HG03442 (cell line): Measurements from ENCODE around the gene PACS2.

ENCODE experiments used
- ATAC-seq: cut with Tn5 transposase; IDR thresholded peaks from one replicate; pipeline ENCODE4 v1.9.1; 2021; ENCODE audit warnings: mild to moderate bottlenecking, moderate library complexity; ENCODE audit not compliant: unreplicated experiment

Gene PACS2

DNA sequence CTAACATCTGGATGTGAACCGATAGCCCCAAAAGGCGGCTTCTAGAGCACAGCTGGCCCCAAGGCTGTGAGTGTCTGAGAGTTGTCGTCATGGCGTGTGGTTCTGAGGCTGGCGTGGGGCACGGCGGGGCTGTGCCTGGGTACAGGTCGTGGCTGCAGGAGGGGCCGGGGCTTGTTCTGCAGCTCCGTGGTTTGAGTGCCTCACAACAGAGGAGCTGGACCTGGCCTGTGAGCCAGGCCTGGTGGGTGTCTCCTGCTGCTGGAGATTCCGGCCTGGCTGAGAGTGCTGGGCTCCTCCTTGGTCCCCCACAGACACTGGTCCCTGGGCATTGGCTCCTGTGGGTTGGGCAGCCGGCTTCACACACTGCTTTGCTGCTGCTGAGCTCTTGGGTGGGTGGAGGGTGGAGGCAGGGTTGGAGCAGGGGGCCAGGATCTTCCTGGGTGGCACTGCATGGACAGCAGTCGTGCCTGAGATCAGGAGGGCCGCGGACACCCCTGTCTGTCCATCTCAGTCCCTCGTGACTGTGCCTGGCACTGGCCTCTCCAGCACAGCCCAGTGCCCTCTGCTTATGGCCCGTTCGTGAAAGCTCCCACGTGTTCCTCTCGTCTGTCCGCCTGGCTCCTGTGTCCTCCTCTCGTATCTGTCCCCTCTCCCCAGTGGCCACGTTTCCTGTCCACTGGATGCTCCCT lies 52.0 kb downstream of the PACS2 start:
- ATAC-seq, result no peak

DNA sequence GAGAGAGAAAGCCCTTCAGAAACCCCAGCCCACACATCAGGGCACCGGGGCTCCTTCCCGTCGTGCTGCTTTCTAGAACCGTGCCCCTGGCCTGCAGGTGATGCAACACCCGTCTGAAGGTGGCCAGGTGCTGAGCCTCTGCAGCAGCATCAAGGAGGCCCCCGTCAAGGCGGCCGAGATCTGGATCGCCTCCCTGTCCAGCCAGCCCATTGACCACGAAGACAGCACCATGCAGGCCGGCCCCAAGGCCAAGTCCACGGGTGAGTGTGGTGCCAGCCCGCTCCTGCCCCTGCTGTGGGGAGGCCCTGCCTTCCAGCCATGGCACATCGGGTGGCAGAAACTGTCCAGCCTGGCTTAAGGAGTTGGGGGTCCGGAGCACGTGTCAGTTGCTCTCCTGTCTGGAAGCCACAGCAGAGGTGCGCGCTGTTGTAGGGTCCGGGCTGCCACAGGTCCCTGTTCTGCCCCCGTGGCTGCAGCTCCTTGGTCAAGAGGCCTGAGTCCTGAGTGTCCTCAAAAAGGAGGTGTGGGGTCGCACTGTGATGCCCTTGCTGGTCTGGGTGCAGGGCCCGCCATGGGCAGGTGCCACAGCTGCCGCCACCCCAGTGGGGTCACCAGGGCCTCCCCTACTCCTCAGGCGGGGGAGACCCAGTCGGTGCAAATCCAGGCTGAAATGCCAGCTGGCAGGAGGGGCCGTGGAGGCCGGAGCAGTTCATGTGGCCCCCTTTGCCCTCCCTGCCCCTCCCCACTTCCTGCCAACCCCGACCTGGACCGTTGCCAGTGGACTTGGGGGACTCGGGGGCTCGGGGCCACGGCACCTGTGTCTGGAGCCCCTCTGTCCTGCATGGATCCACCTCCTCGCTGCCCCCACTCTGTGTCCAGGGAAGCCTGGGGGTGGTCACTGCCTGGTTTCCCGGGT lies 52.8 kb downstream of the PACS2 start:
- no peak for ATAC-seq

DNA sequence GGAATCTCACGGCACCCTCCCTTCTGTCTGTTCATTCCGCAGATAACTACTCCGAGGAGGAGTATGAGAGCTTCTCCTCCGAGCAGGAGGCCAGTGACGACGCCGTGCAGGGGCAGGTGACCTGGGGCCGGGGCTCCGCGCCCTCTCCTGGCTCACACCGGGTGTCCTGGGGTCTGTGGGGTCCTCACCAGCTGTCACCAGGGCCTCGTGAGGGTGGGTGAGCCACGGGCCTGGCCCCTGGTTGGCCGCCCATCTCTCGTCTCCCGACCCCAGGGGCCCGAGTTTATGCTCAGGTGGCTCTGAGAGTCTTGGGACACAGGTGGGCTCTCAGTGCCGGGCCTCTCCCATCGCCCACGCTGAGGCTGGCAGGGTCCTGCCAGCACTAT lies 53.5 kb downstream of the PACS2 start:
- no peak for ATAC-seq

DNA sequence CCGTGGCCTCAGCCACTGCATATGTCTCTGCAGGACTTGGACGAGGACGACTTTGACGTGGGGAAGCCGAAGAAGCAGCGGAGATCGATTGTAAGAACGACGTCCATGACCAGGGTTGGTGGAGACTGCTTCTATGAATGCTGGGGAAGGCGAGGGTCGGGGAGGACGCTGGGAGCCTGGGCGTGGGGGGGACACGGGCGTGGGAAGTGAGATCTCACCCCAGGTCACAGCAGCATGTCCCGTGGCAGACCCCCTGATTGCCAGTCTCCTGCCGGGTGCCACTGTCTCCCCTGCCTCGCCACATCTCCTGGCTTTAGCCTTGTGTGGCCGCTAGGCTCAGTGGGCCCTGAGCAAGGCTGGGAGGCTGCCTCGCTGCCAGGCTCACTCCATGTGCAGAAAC lies 53.9 kb downstream of the PACS2 start:
- ATAC-seq, result no peak

DNA sequence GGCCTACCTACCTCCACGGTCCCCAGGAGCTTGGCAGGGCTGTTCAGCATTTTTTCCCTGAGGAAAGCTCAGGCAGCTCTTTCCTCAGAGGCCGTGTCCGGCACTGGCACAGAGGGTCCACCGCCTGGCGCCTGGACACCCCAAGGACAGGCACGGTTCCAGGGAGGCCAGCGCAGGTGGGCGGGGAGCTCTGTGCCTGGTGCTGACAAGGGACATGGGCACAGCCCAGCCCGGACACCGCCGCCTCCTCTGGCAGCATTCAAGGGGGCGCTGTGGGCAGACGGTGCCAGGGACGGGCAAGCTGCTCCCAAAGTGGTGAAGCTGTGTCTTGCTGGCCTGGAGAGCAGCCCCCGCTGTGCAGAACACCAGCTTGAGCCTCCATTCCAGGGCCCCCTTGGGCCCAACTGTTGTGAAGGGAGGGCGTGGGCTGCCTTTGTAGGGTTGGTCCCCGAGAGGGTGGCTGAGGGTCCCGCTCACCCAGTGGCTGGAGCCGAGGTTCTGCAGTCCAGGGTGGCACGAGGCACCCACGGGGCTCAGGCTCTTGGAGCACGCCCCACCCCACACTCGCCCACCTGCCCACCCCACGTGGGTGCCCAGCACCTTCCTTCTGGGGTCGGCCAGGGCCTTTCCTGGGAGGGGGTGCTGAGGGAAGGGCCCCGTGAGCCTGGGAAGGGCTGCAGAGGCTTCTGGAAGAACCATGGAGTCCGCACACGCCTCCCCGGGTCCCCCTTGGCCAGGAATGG lies 54.5 kb downstream of the PACS2 start:
- ATAC-seq, result no peak

DNA sequence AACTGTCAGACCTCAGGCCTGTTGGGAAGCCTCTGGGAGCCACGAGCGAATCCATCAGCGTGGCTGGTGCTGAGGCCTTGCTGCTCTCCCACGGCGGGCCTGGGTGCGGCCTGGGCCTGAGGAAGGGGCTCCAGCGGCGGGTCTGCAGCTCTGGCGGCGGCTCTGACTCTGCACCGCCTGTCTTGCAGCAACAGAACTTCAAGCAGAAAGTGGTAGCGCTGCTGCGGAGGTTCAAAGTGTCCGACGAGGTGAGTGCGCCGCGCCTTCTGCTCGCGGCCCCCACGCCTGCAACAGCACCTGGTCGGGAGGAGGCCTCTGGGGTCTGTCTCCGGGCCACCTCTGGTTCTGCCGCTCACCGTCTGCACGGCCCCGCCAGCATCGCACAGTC lies 55.1 kb downstream of the PACS2 start:
- ATAC-seq, result no peak

DNA sequence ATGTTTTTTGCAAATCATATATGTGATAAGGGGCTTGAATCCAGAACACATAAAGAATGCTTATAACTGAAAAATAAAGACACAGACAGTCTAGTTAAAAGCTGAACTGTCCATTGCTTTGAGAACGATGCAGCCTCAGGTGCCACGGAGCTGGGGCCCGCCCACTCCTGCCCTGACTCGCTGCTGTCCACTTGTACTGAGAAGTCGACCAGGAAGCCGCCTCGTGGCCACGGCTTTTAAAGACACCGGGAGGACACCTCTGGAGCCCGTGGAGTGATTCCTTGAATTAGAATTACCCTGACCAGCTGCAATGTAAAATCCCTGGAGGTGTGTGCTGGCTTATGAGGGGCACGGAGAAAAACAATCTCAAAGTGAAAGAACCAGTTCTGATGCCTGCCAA lies 59.8 kb downstream of the PACS2 start:
- ATAC-seq, result no peak

DNA sequence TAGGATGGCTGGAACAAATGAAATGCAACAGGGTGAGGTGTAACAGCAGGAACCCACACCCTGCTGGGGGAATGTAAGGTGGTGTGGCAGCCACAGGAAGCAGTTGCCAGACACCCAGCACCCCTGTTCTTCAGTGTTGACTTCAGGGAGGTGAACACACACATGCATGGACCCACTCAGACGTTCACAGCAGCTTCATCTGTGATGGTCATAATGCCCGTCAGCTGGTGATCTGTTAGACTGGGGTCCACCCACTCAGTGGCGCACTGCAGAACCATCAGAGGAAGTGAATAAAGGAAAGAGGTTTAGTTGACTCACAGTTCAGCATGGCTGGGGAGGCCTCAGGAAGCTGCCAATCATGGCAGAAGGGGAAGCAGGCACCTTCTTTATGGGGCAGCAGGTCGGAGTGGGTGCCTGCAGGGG lies 61.1 kb downstream of the PACS2 start:
- ATAC-seq, result no peak

DNA sequence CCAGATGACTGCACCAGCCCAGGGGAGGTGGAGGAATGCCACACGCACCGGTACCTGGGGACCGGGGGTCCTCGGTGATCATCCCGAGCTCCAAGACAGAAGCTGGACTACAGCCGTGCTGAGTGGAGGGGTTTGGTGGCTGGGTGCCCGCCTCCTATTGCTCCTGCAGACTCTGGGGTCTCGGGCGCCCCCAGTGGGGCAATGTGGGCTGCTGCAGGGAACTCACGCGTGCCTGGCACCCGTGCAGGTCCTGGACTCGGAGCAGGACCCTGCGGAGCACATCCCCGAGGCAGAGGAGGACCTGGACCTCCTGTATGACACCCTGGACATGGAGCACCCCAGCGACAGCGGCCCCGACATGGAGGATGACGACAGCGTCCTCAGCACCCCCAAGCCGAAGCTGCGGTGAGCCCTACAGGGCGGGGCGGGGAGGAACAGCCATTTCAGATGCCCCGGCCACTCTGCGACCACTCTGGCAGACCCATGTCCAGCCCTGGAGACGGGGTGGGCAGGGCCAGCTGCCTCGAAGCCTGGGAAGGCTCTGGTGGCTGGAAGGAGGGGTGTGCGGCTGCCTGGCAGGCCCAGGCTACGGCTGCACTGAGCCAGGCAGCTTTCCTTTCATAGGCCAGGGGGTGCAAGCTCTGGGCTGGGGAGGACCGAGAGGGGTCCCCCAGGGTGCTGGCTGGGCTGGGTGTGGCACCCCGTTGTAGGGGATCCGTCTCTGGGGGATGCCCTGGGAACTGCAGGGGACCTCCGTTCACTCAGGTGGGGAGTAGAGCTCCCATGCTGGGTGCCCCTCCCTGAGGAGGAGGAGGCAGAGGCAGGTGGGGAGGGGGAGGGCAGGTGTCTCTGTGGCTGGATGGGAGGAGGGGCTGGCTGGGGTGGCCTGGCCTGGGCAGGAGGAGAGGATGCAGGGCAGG lies 62.2 kb downstream of the PACS2 start:
- no peak for ATAC-seq

DNA sequence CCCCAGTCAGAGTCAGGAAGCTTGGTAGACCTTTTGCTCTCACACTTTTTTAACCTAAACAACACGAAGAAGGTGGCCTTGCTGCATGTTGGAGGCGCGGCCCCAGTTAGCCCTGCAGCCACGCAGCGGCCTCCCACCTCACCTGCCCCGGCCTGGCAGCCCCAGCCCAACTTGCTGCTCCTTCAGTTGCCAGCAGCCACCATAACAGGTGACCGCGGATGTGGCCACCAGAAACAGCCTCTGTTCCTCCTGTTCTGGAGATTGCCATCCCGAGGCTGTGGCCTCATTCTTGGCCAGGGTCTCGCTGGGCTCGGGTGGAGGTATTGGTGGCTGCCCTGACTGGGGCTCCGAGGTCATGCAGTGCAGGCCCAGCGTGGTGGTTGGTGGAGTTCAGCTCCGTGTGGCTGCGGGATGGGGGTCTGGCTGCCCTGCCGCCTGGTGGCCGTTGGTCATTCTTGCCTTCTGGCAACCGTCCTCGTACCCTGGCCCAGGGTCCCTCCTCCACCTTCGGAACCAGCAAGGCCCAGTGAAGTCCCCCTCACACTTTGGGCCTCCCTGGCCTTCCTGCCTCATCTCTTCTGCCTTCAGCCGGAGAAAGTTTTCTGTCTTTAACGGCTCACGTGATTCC lies 63.1 kb downstream of the PACS2 start:
- no peak for ATAC-seq

DNA sequence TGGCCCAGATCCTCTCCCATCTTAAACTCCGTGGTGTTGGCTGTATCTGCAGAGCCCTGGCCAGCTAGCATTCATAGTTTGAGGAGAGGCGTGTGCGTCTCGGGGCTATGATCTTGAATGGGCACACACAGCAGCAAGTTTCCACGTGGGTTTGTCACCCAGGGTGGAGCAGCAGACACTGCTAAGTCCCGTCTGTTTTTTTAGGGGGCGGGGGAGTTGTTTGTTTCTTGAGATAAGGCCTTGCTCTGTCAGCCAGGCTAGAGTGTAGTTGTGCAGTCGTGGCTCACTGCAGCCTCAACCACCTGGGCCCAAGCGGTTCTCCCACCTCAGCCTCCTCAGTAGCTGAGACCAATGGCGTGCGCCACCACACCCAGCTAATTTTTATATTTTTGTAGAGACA lies 63.7 kb downstream of the PACS2 start:
- ATAC-seq, result no peak

DNA sequence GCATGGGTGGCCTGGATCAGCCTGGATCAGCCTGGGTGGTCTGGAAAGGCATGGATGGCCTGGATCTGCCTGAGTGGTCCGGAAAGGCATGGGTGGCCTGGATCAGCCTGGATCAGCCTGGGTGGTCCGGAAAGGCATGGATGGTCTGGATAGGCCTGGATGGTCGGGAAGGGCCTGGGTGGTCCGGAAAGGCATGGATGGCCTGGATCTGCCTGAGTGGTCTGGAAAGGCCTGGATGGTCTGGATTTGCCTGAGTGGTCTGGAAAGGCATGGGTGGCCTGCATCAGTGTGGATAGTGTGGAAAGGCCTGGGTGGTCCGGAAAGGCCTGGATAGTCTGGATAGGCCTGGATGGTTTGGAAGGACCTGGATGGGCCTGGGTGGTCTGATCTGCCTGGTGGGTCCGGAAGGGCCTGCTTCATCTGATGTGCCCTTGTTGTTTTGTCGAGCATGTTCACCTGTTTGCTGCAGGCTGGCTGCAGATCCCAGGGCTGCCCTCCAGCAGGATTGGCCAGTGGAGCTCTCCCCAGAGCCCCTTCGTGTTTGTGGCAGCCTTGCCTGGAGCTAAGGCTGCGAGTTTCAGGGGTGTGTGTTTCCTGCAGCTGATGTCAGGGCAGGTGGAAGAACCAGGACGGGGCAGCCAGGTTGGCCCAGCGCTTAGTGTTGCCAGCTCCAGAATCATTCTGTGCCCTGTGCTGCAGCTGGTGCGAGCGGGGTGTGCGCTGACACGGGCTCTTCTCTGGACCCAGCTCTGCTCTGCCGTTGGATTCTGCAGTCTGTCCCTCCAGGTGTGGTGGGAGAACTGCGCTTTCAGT lies 64.5 kb downstream of the PACS2 start:
- no peak for ATAC-seq

DNA sequence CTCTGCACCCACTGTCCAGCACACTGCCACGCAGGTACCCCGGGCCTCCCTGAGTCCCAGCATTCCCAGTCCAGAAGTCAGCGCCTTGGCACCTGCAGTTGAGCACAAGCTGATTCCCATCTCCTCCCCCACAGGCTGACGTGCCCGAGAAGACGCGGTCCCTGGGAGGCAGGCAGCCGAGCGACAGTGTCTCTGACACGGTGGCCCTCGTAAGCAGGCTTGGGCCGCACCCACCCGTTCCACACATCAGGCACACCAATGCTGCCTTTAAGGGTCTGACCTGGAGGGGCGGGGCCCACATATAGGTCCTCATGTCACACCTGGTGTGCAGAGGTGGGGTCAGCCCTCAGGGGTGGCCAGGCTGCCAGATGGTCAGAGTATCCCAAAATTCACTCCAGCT lies 65.4 kb downstream of the PACS2 start:
- no peak for ATAC-seq

DNA sequence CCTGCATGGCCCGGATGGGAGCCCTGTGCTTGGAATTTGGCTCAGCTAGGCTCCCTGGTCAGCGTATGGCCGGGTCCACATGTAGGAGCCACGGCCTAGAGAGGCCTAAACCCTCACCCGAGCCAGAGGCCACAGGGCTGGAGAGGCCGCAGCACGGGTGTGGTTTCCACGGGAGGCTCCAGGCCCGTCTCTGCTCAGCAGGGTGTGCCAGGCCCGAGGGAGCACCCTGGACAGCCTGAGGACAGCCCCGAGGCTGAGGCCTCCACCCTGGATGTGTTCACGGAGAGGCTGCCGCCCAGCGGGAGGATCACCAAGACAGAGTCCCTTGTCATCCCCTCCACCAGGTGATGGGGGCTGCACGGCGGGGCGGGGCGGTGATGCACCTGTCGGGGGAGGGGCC lies 66.2 kb downstream of the PACS2 start:
- ATAC-seq, result no peak

DNA sequence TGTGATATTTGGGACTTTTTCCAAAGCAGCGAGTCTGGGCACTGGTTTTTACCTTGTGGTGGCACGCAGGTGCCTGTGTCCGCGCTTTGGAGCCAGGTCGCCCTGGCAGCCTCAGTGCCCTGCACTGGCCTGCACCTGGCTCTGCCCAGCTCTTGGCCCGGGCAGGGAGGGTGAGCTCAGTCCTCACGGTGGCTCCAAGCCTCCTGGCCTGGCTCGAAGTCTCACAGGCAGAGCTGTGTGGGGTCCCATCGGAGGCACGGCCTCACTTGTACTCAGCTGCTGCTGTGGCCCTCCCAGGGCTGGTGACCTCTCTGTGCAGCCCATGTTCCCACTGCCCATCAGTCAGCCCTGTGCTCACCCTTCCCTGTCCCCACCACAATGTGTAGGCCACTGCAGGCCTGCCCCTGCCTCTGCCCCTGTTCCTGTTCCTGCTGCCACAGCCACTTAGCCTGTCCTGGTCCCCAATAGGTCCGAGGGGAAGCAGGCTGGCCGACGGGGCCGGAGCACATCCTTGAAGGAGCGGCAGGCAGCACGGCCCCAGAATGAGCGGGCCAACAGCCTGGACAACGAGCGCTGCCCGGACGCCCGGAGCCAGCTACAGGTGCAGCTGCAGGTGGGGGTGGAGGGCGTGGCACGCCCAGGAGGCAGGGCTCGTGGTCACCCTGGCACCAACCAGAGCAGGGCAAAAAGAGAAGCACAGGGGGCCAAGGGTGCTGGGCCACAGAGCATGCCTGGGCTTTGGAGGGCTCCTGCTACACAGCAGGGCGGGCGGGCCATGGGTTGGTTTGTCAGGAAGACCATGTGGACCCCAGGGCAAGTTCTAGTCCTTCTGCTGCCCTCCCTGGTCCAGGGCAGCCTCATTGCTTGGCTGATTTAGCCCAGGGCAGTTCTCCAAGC lies 67.1 kb downstream of the PACS2 start:
- no peak for ATAC-seq

DNA sequence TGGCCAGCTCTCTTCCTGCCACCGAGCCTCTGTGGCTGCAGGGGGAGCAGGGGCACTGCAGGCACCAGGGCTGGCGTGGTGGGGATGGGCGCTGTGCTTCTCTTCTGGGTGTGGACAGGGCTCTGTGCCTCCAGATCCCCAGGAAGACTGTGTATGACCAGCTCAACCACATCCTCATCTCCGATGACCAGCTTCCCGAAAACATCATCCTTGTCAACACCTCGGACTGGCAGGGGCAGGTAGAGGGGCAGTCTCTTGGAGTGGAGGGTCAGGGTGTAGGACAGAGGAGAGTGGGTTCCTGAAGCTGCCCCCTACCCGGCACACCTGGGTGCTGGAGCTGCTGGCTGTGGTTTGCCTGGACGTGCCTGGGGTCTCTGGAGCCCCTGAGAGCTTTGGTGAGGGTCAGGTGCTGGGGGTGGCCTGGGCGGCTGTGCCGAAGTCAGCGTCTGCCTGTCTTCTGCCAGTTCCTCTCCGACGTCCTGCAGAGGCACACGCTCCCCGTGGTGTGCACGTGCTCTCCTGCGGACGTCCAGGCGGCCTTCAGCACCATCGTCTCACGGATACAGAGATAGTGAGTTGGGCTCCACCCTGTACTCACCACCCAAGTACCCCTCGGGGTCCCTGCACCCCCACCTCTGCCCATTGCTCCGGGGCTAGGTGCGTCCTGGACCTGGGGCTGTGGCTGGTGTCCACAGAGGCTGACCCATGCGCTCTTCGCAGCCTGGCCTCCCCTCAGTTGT lies 68.0 kb downstream of the PACS2 start:
- ATAC-seq, result no peak

DNA sequence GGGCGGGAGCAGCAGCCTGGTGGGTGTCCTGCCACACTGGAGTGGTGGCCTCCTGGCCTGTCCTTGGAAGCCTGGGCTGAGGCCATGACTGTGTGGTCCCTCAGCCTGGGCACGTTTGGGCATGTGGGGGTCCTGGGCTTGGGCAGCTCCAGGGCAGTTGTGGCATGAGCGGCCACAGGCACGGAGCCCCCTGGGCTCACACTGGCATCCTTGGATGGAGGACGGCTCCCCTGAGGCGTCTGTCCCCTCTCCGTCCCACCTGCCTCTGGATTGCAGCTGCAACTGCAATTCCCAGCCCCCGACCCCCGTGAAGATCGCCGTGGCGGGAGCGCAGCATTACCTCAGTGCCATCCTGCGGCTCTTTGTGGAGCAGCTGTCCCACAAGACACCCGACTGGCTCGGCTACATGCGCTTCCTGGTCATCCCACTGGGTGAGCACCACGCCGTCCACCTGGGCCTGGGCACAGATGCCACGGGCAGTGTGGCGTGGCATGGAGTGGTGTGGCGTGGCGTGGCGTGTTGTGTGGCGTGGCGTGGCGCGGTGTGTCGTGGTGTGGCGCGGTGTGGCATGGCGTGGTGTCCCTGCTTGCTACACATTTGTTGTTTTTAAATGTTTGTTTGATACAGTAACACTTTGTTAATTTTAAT lies 68.7 kb downstream of the PACS2 start:
- ATAC-seq, result no peak
